ENCODE results near the gene TRNT1. TPM values are rescaled to one million over a fixed set of nuclear protein-coding genes. Genes with fewer than 3 reads are reported as not detected.

TRNT1 gene
- total RNA-seq, 3 donors from 2014 or later (not counting 1 experiment from before 2014, with no cell fraction given): 33.3 to 41.9 (median 36.6) TPM

- ATAC-seq: no peak
- Mint-ChIP-seq H3K27me3 (ENCODE audit: low read depth in 2 of 2) (no peaks in the 10 kb centered on the region), H3K4me3 (peak overlapping the region; percentile 95), H3K4me1 (peaks cover 35% of the 10 kb centered on the region in 2 donors), H3K9me3 (no peaks in the 10 kb centered on the region), H3K27ac (peak overlapping the region in 1 of 2 donors; percentile 92), H3K36me3 (no peaks in the 10 kb centered on the region)
- no peak overlapping the region for H3K4me3 ChIP-seq (ENCODE audit: low read length)
- H3K4me1 ChIP-seq (ENCODE audit: control insufficient read depth, insufficient read depth, low read length): peaks cover 18% of the 10 kb centered on the region
- no peak for DNase-seq
- no peaks in the 10 kb centered on the region for H3K27me3 ChIP-seq (ENCODE audit: control insufficient read depth, insufficient read depth, low read length)
- H3K9me3 ChIP-seq (ENCODE audit: control insufficient read depth, insufficient read depth, low read length): no peaks in the 10 kb centered on the region
- H3K36me3 ChIP-seq (ENCODE audit: control insufficient read depth, insufficient read depth, low read length): no peaks in the 10 kb centered on the region
- WGBS (ENCODE audit: insufficient coverage): 79% methylated on average over 8 of the region's 9 CpGs
- H3K27ac ChIP-seq (ENCODE audit: low read length): no peak overlapping the region
- intact Hi-C loops (cut with micrococcal nuclease): no loop called here
- no peak for TF ChIP-seq CTCF (IDR thresholded peaks at IDR 0.05)
These were observed 53.7 kb downstream of the TRNT1 start for GRCh38 chr3:3180456-3180855.

GRCh38 chr3:3184876-3185275, 58.1 kb downstream of the TRNT1 start:
- peaks cover 9% of the 10 kb centered on the region for H3K36me3 Mint-ChIP-seq
- 89% methylated on average over 1 of the region's 2 CpGs for WGBS (ENCODE audit: insufficient coverage)
- no peak for ATAC-seq

GRCh38 chr3:3189102-3189727, 62.5 kb downstream of the TRNT1 start:
- Mint-ChIP-seq H3K36me3 (peaks cover 9% of the 10 kb centered on the region), H3K27ac (no peak overlapping the region), H3K4me3 (no peak overlapping the region), H3K9me3 (peaks cover 0 to 3% of the 10 kb centered on the region in 2 donors), H3K4me1 (peaks cover 22 to 26% of the 10 kb centered on the region in 2 donors), H3K27me3 (ENCODE audit: low read depth in 2 of 2) (no peaks in the 10 kb centered on the region)
- Histone ChIP-seq H3K27ac (ENCODE audit: low read length) (no peak overlapping the region), H3K36me3 (ENCODE audit: control insufficient read depth, insufficient read depth, low read length) (no peaks in the 10 kb centered on the region), H3K27me3 (ENCODE audit: control insufficient read depth, insufficient read depth, low read length) (no peaks in the 10 kb centered on the region), H3K4me3 (ENCODE audit: low read length) (no peak overlapping the region), H3K4me1 (ENCODE audit: control insufficient read depth, insufficient read depth, low read length) (peaks cover 10% of the 10 kb centered on the region), H3K9me3 (ENCODE audit: control insufficient read depth, insufficient read depth, low read length) (peaks cover 4% of the 10 kb centered on the region)
- DNase-seq: no peak
- TF ChIP-seq CTCF (IDR thresholded peaks at IDR 0.05): no peak
- ATAC-seq: no peak
- intact Hi-C loops (cut with micrococcal nuclease): no loop called here
- 13% methylated on average over 1 of the region's 1 CpG for WGBS (ENCODE audit: insufficient coverage)

More at GRCh38 chr3:3184876-3185275, 58.1 kb downstream of the TRNT1 start:
- Histone ChIP-seq H3K4me1 (ENCODE audit: control insufficient read depth, insufficient read depth, low read length) (peaks cover under 1% of the 10 kb centered on the region), H3K27me3 (ENCODE audit: control insufficient read depth, insufficient read depth, low read length) (no peaks in the 10 kb centered on the region), H3K36me3 (ENCODE audit: control insufficient read depth, insufficient read depth, low read length) (no peaks in the 10 kb centered on the region), H3K4me3 (ENCODE audit: low read length) (no peak overlapping the region), H3K27ac (ENCODE audit: low read length) (no peak overlapping the region), H3K9me3 (ENCODE audit: control insufficient read depth, insufficient read depth, low read length) (peaks cover 4% of the 10 kb centered on the region)
- Mint-ChIP-seq H3K27me3 (ENCODE audit: low read depth in 2 of 2) (no peaks in the 10 kb centered on the region), H3K27ac (no peak overlapping the region), H3K4me1 (peaks cover 0 to 4% of the 10 kb centered on the region in 2 donors), H3K9me3 (peaks cover 0 to 3% of the 10 kb centered on the region in 2 donors), H3K4me3 (no peak overlapping the region)
- DNase-seq: no peak
- no peak for TF ChIP-seq CTCF (IDR thresholded peaks at IDR 0.05)
- intact Hi-C loops (cut with micrococcal nuclease): no loop called here

- peaks cover 24 to 29% of the 10 kb centered on the region in 2 donors for H3K4me1 Mint-ChIP-seq
- DNase-seq (no peak), ATAC-seq (no peak)
- peaks cover 4% of the 10 kb centered on the region for H3K9me3 ChIP-seq (ENCODE audit: control insufficient read depth, insufficient read depth, low read length)
- WGBS (ENCODE audit: insufficient coverage): no CpG with 5 or more reads among the region's 1 CpG
- no peaks in the 10 kb centered on the region for H3K27me3 Mint-ChIP-seq (ENCODE audit: low read depth in 2 of 2)
- no peak for TF ChIP-seq CTCF (IDR thresholded peaks at IDR 0.05)
- no peaks in the 10 kb centered on the region for H3K27me3 ChIP-seq (ENCODE audit: control insufficient read depth, insufficient read depth, low read length)
- H3K9me3 Mint-ChIP-seq: peaks cover 0 to 3% of the 10 kb centered on the region in 2 donors
- H3K27ac ChIP-seq (ENCODE audit: low read length): no peak overlapping the region
- H3K36me3 Mint-ChIP-seq: peaks cover 9% of the 10 kb centered on the region
- H3K4me3 Mint-ChIP-seq: no peak overlapping the region
- no peak overlapping the region for H3K4me3 ChIP-seq (ENCODE audit: low read length)
- intact Hi-C loops (cut with micrococcal nuclease): no loop called here
- no peaks in the 10 kb centered on the region for H3K36me3 ChIP-seq (ENCODE audit: control insufficient read depth, insufficient read depth, low read length)
- H3K4me1 ChIP-seq (ENCODE audit: control insufficient read depth, insufficient read depth, low read length): peaks cover 11% of the 10 kb centered on the region
- no peak overlapping the region for H3K27ac Mint-ChIP-seq
These were observed 63.2 kb downstream of the TRNT1 start for GRCh38 chr3:3189961-3190360.

All from natural killer cell (primary cell).